Umbilical cord (tissue), 2 donors: ENCODE measurements around the gene MYH7. TPM values are rescaled to one million over a fixed set of nuclear protein-coding genes. Genes with fewer than 3 reads are reported as not detected.

ENCODE experiments used
- DNase-seq: peaks from one replicate; pipeline ENCODE4 v3.0.0-alpha.2; 2015; ENCODE audit warnings: low spot score
- total RNA-seq: library from RNA; depleted of rRNA; stranded (reverse); fragments of >200 nt; gene quantifications from one replicate; pipeline ENCODE4 v1.2.3, GENCODE V29; 2014; ENCODE audit warnings: low replicate concordance; ENCODE audit not compliant: insufficient read depth

MYH7 gene
- total RNA-seq, 1 donor from 2014 or later, result under 0.01 TPM

- DNase-seq, result peak; percentile 17
These were observed 12.2 kb upstream of the MYH7 start for GRCh38 chr14:23447361-23448350.

- peak; percentile 85 for DNase-seq
These were observed 10.9 kb upstream of the MYH7 start for GRCh38 chr14:23446291-23446851.

GRCh38 chr14:23445773-23446172 lies 10.3 kb upstream of the MYH7 start:
- DNase-seq, result no peak

- DNase-seq, result no peak
These were observed 8.9 kb upstream of the MYH7 start for GRCh38 chr14:23444314-23444713.

GRCh38 chr14:23443881-23444280 lies 8.4 kb upstream of the MYH7 start:
- no peak for DNase-seq

GRCh38 chr14:23443411-23443812 lies 8.0 kb upstream of the MYH7 start:
- DNase-seq, result no peak

GRCh38 chr14:23442721-23443356 lies 7.4 kb upstream of the MYH7 start:
- no peak for DNase-seq

- DNase-seq, result peak; percentile 7
These were observed 5.6 kb upstream of the MYH7 start for GRCh38 chr14:23441076-23441475.

- no peak for DNase-seq
These were observed 3.8 kb upstream of the MYH7 start for GRCh38 chr14:23439107-23439835.

- DNase-seq, result peak; percentile 24
These were observed 2.9 kb upstream of the MYH7 start for GRCh38 chr14:23438101-23438971.

GRCh38 chr14:23437133-23438100 lies 2.0 kb upstream of the MYH7 start:
- DNase-seq, result no peak

- DNase-seq, result peak; percentile 62
These were observed 1.1 kb upstream of the MYH7 start for GRCh38 chr14:23436327-23437132.

GRCh38 chr14:23434488-23435222 lies 805 bp downstream of the MYH7 start:
- DNase-seq, result no peak

- no peak for DNase-seq
These were observed 2.0 kb downstream of the MYH7 start for GRCh38 chr14:23433457-23433856.

- DNase-seq, result no peak
These were observed 2.5 kb downstream of the MYH7 start for GRCh38 chr14:23432946-23433345.

- no peak for DNase-seq
These were observed 3.1 kb downstream of the MYH7 start for GRCh38 chr14:23432102-23432925.

GRCh38 chr14:23431486-23431885 lies 4.0 kb downstream of the MYH7 start:
- DNase-seq, result no peak
